HG02588 (cell line): ENCODE data around the gene MARCO.
"Not testable (repeated sequence)": the region's sequence is repeated elsewhere in the genome, so short reads cannot be mapped to it uniquely, and the experiment has no call there.

ENCODE experiments used
- ATAC-seq: cut with Tn5 transposase; IDR thresholded peaks from one replicate; pipeline ENCODE4 v1.9.1; 2021; ENCODE audit warnings: mild to moderate bottlenecking, moderate library complexity; ENCODE audit not compliant: unreplicated experiment

MARCO gene

GRCh38 chr2:119028327-119029174 is 86.6 kb downstream of the MARCO start:
- no peak for ATAC-seq

GRCh38 chr2:119029297-119029696 is 87.3 kb downstream of the MARCO start:
- no peak for ATAC-seq

GRCh38 chr2:119037922-119038321 is 95.9 kb downstream of the MARCO start:
- not testable (repeated sequence) for ATAC-seq

- no peak for ATAC-seq
Measured at GRCh38 chr2:119040730-119041129, 98.7 kb downstream of the MARCO start.
